Type B pancreatic cell (in vitro differentiated cells): ENCODE data around the gene PDE6D. TPM values are rescaled to one million over a fixed set of nuclear protein-coding genes. Genes with fewer than 3 reads are reported as not detected.

ENCODE experiments used
- DNase-seq: peaks from one replicate; pipeline ENCODE4 v3.0.0; 2021; ENCODE audit warnings: mixed read lengths; ENCODE audit not compliant: unreplicated experiment; ENCODE audit errors: extremely low spot score
- H3K27ac Mint-ChIP-seq: 2 replicates; pipeline ENCODE4 v1.8.0; 2021; ENCODE audit warnings: mild to moderate bottlenecking, mixed read lengths
- H3K27me3 Mint-ChIP-seq: 2 replicates; pipeline ENCODE4 v1.8.0; 2021; ENCODE audit warnings: mixed read lengths
- H3K36me3 Mint-ChIP-seq: 2 replicates; pipeline ENCODE4 v1.8.0; 2021; ENCODE audit warnings: mixed read lengths
- H3K4me1 Mint-ChIP-seq: one replicate; pipeline ENCODE4 v1.8.0; 2021; ENCODE audit warnings: mixed read lengths; ENCODE audit not compliant: unreplicated experiment
- H3K4me3 Mint-ChIP-seq: 2 replicates; pipeline ENCODE4 v1.8.0; 2021; ENCODE audit warnings: mild to moderate bottlenecking, mixed read lengths
- H3K9me3 Mint-ChIP-seq: 2 replicates; pipeline ENCODE4 v1.8.0; 2021; ENCODE audit warnings: mixed read lengths
- total RNA-seq: library from RNA; stranded (reverse); gene quantifications from 2 replicates; pipeline ENCODE4 v1.2.1, GENCODE V29; 2021; ENCODE audit warnings: low replicate concordance
- TF ChIP-seq, protein P1 (sequence below): fragments of 200-600 bp; sonication (generic); conservative IDR thresholded peaks from 2 replicates; pipeline ENCODE4 v1.5.0; 2021; ENCODE audit warnings: antibody characterized with exemption, mild to moderate bottlenecking

The PDE6D gene
- total RNA-seq, 1 donor from 2014 or later, result 24.3 TPM

DNA sequence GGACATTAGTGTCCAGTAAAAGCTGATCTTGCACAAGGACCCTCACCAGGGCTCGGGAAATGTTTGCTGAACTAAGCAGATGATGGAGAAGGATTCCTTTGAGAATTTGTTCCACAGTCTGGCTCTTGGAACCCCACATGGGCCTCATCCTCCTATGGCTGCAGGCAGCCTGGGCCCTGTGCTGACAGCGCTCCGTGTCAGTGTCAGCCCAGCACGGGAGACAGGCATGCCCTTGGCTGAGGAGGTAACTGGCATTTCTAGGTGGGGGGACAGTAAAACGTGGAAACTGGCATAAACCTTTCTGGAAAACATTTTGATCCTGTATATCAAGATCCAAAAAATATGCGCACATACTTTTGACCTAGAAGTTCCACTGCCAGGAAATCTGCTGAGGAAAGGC lies 62.3 kb downstream of the PDE6D start:
- TF ChIP-seq, protein P1, sequence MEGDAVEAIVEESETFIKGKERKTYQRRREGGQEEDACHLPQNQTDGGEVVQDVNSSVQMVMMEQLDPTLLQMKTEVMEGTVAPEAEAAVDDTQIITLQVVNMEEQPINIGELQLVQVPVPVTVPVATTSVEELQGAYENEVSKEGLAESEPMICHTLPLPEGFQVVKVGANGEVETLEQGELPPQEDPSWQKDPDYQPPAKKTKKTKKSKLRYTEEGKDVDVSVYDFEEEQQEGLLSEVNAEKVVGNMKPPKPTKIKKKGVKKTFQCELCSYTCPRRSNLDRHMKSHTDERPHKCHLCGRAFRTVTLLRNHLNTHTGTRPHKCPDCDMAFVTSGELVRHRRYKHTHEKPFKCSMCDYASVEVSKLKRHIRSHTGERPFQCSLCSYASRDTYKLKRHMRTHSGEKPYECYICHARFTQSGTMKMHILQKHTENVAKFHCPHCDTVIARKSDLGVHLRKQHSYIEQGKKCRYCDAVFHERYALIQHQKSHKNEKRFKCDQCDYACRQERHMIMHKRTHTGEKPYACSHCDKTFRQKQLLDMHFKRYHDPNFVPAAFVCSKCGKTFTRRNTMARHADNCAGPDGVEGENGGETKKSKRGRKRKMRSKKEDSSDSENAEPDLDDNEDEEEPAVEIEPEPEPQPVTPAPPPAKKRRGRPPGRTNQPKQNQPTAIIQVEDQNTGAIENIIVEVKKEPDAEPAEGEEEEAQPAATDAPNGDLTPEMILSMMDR, result no peak
- no peaks in the 10 kb centered on the region for H3K27me3 Mint-ChIP-seq
- H3K27ac Mint-ChIP-seq, result no peak overlapping the region
- no peaks in the 10 kb centered on the region for H3K36me3 Mint-ChIP-seq
- DNase-seq, result no peak
- peaks cover 21% of the 10 kb centered on the region for H3K4me1 Mint-ChIP-seq
- H3K9me3 Mint-ChIP-seq, result no peaks in the 10 kb centered on the region
- H3K4me3 Mint-ChIP-seq, result no peak overlapping the region

DNA sequence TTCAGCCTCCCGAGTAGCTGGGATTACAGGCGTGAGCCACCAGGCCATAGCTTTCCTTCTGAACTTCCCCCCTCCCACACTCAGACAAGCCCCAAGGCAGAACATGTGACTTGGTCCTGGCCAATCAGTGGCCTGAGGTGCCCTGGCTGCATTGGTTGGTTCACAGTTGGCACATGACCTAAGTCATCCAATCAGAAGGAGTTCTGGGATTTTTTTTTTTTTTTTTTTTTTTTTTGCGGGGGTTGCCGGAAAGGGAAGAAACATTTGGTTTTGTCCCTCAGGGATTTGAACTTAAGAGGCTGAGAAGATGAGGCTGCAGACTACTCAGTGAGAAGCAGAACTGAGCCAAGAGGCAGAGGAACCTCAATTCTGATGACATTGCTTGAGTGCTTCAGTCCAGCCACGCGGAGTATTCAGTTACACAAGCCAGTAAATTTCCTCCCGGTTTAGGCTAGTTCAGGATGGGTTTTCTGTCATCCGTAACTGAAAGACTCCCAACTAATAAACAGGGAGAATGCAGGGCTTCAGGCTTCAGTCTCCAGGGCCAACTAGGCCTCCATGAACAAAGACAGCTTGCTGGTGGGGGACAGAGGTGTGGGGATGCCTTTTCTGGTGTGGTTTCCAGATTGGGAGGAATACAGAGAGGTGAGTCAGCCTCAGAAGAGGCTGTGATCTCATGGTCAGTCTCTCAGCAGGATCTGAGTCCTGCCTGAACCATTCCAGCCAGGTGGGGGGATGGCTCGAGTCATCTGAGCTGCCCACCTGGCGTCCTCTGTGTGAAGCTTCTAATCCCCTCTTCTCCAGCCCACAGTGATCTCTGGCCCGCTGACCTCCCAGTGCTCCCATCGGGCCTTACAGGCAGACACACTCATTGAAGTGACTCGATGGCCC lies 63.6 kb downstream of the PDE6D start:
- TF ChIP-seq, protein P1, result no peak

DNA sequence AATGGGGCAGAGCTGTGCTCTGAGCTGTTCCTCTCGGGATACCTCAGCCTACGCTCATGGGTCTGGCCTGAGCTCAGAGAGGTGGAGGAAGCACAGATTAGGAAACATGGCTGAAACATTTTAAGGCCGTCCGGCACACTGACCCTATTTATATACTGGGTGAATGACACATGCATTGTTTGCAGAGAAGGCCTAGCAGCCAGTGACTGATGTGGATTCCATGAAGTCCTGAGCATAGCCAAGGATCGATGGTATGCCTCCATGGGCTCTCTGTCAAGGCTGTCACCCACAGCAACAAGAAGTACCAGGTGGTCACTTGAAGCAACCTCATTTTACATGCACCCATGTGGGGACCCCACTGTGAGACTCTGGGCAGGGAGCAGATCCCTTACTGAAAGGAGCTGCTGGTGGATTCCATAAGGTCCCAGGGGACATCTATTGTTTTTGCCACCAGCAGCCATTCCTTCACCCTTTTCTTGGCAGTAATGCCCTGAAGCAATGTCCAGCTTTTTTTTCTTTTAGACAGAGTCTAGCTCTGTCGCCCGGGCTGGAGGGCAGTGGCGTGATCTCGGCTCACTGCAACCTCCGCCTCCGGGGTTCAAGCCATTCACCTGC lies 64.3 kb downstream of the PDE6D start:
- peaks cover 7% of the 10 kb centered on the region for H3K36me3 Mint-ChIP-seq
- H3K27me3 Mint-ChIP-seq, result no peaks in the 10 kb centered on the region
- peak overlapping the region; percentile 94 for H3K27ac Mint-ChIP-seq
- TF ChIP-seq, protein P1, result no peak
- DNase-seq, result no peak
- no peaks in the 10 kb centered on the region for H3K9me3 Mint-ChIP-seq
- H3K4me1 Mint-ChIP-seq, result peaks cover 34% of the 10 kb centered on the region
- no peak overlapping the region for H3K4me3 Mint-ChIP-seq

More for the DNA sequence above, 63.6 kb downstream of the PDE6D start:
- H3K4me1 Mint-ChIP-seq, result peaks cover 27% of the 10 kb centered on the region
- no peak overlapping the region for H3K27ac Mint-ChIP-seq
- H3K36me3 Mint-ChIP-seq, result no peaks in the 10 kb centered on the region
- H3K27me3 Mint-ChIP-seq, result no peaks in the 10 kb centered on the region
- no peaks in the 10 kb centered on the region for H3K9me3 Mint-ChIP-seq
- H3K4me3 Mint-ChIP-seq, result no peak overlapping the region
- no peak for DNase-seq

DNA sequence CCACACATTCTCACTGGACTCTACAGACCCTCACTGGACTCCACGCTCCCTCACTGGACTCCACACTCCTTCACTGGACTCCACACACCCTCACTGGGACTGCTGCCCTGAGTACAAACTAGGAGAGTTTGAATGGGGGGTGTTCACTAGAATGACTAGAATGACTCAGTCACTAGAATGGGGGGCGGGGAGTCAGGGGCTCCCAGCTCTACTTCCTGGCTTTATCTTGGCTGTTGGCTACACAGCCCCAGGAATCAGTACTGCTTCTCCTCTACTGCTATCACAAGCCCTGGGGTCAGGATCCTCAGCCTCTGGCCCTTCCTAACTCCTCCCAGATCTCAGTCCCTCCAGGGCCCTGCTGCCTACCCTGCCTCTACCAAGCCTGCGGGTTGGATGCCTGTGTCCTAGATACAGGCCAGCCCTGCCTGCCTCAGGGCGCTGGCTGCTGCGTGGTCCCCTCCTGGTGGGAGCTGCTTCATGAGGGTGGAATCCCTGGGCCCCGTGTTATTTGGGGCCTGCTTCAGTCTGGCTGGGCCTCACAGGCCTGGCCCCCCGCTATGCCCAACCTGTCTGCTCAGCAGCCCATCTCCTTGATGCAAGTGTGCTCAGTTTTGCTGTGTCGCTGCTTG lies 65.0 kb downstream of the PDE6D start:
- Mint-ChIP-seq H3K27me3 (no peaks in the 10 kb centered on the region), H3K27ac (peak overlapping the region; percentile 94), H3K4me1 (peaks cover 39% of the 10 kb centered on the region), H3K9me3 (no peaks in the 10 kb centered on the region), H3K4me3 (peak overlapping the region; percentile 63), H3K36me3 (peaks cover 11% of the 10 kb centered on the region)
- TF ChIP-seq, protein P1, result no peak
- no peak for DNase-seq

DNA sequence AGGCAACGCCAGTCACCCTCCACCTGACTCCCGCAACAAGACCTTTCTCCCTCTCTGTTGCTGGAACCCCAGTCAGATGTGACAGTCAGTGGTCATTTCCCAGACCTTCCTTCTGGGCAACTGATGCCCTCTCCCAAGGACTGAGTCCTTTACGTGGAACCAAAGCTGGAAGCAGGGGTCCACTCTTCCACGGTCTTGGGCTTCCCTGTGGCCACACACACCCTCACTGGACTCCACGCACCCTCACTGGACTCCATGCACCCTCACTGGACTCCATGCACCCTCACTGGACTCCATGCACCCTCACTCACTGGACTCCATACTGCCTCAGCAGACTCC lies 65.6 kb downstream of the PDE6D start:
- Mint-ChIP-seq H3K9me3 (no peaks in the 10 kb centered on the region), H3K4me3 (peak overlapping the region; percentile 54), H3K27ac (peak overlapping the region; percentile 94), H3K4me1 (peaks cover 39% of the 10 kb centered on the region), H3K36me3 (peaks cover 11% of the 10 kb centered on the region), H3K27me3 (no peaks in the 10 kb centered on the region)
- DNase-seq, result no peak
- TF ChIP-seq, protein P1, result peak; percentile 20
